Activated CD8-positive, alpha-beta memory T cell treated with anti-CD3 and anti-CD28 coated beads, Interleukin-2, amount 10 ng/mL, durations not matched to agents 7 days and 5 days (primary cell): ENCODE measurements around the gene LRRC17. TPM values are rescaled to one million over a fixed set of nuclear protein-coding genes. Genes with fewer than 3 reads are reported as not detected.
"Not testable (repeated sequence)": the region's sequence is repeated elsewhere in the genome, so short reads cannot be mapped to it uniquely, and the experiment has no call there.

Source experiments
- ATAC-seq: fragments of 150-1000 bp; cut with Tn5 transposase; one replicate; pipeline ENCODE4 v1.10.0; 2021; ENCODE audit warnings: moderate library complexity
- CTCF ChIA-PET: fragments of 350-600 bp; sonication (Branson Sonifier 250); formaldehyde crosslinking; loops from one replicate; lab custom pipeline; 2021; ENCODE audit warnings: antibody characterized with exemption; lab: Charles Lee
- DNase-seq: peaks from one replicate; pipeline ENCODE4 v3.0.0-alpha.2; 2020
- H3K27ac Mint-ChIP-seq: one replicate; pipeline ENCODE4 v1.8.0; 2021; ENCODE audit warnings: mild to moderate bottlenecking, mixed read lengths
- H3K27me3 Mint-ChIP-seq: one replicate; pipeline ENCODE4 v1.8.0; 2021; ENCODE audit warnings: mixed read lengths
- H3K36me3 Mint-ChIP-seq: one replicate; pipeline ENCODE4 v1.8.0; 2021; ENCODE audit warnings: mild to moderate bottlenecking, mixed read lengths
- H3K4me1 Mint-ChIP-seq: one replicate; pipeline ENCODE4 v1.8.0; 2021; ENCODE audit warnings: mixed read lengths
- H3K4me3 Mint-ChIP-seq: one replicate; pipeline ENCODE4 v1.8.0; 2021; ENCODE audit warnings: mild to moderate bottlenecking, moderate library complexity, mixed read lengths
- H3K9me3 Mint-ChIP-seq: one replicate; pipeline ENCODE4 v1.8.0; 2022; ENCODE audit warnings: low read depth, mixed read lengths
- total RNA-seq, 2 experiments: library from RNA; stranded (reverse); gene quantifications; one replicate each; pipeline ENCODE4 v1.2.3, GENCODE V29; 2021

The LRRC17 gene
- total RNA-seq, 2 experiments from 2014 or later: not detected

- Mint-ChIP-seq H3K27me3 (peaks cover 2% of the 10 kb centered on the region), H3K4me1 (no peaks in the 10 kb centered on the region), H3K36me3 (no peaks in the 10 kb centered on the region), H3K27ac (no peak overlapping the region), H3K9me3 (no peaks in the 10 kb centered on the region), H3K4me3 (no peak overlapping the region)
- ATAC-seq (no peak), DNase-seq (no peak)
- CTCF ChIA-PET: no interaction called here
Observed at GRCh38 chr7:102974366-102975236, 61.8 kb downstream of the LRRC17 start.

GRCh38 chr7:102975854-102976253, 63.1 kb downstream of the LRRC17 start:
- Mint-ChIP-seq H3K27me3 (peaks cover 2% of the 10 kb centered on the region), H3K36me3 (no peaks in the 10 kb centered on the region), H3K4me1 (no peaks in the 10 kb centered on the region), H3K27ac (no peak overlapping the region), H3K4me3 (no peak overlapping the region), H3K9me3 (no peaks in the 10 kb centered on the region)
- DNase-seq (no peak), ATAC-seq (no peak)
- CTCF ChIA-PET: no interaction called here

- ATAC-seq (no peak), DNase-seq (no peak)
- no peak overlapping the region for H3K4me3 Mint-ChIP-seq
- H3K27ac Mint-ChIP-seq: no peak overlapping the region
- no peaks in the 10 kb centered on the region for H3K9me3 Mint-ChIP-seq
- CTCF ChIA-PET: no interaction called here
- H3K27me3 Mint-ChIP-seq: peaks cover 2% of the 10 kb centered on the region
- no peaks in the 10 kb centered on the region for H3K4me1 Mint-ChIP-seq
- H3K36me3 Mint-ChIP-seq: no peaks in the 10 kb centered on the region
Observed at GRCh38 chr7:102976493-102976892, 63.7 kb downstream of the LRRC17 start.

GRCh38 chr7:102977586-102977985, 64.8 kb downstream of the LRRC17 start:
- H3K36me3 Mint-ChIP-seq, H3K4me3 Mint-ChIP-seq, H3K4me1 Mint-ChIP-seq, H3K27me3 Mint-ChIP-seq, H3K9me3 Mint-ChIP-seq, H3K27ac Mint-ChIP-seq, DNase-seq, CTCF ChIA-PET, ATAC-seq: not testable (repeated sequence)

GRCh38 chr7:102978284-102978683, 65.5 kb downstream of the LRRC17 start:
- H3K27me3 Mint-ChIP-seq: peaks cover 2% of the 10 kb centered on the region
- no peak for ATAC-seq

GRCh38 chr7:102979670-102980069, 66.9 kb downstream of the LRRC17 start:
- DNase-seq (no peak), ATAC-seq (no peak)
- Mint-ChIP-seq H3K36me3 (no peaks in the 10 kb centered on the region), H3K27ac (no peak overlapping the region), H3K27me3 (peaks cover 2% of the 10 kb centered on the region), H3K4me3 (no peak overlapping the region), H3K9me3 (no peaks in the 10 kb centered on the region), H3K4me1 (no peaks in the 10 kb centered on the region)
- CTCF ChIA-PET: no interaction called here

More at GRCh38 chr7:102978284-102978683, 65.5 kb downstream of the LRRC17 start:
- no peak overlapping the region for H3K4me3 Mint-ChIP-seq
- CTCF ChIA-PET: no interaction called here
- H3K27ac Mint-ChIP-seq: no peak overlapping the region
- no peaks in the 10 kb centered on the region for H3K36me3 Mint-ChIP-seq
- H3K4me1 Mint-ChIP-seq: no peaks in the 10 kb centered on the region
- H3K9me3 Mint-ChIP-seq: no peaks in the 10 kb centered on the region
- DNase-seq: no peak

GRCh38 chr7:102981451-102981850, 68.7 kb downstream of the LRRC17 start:
- Mint-ChIP-seq H3K27ac (no peak overlapping the region), H3K4me3 (no peak overlapping the region), H3K36me3 (no peaks in the 10 kb centered on the region), H3K27me3 (no peaks in the 10 kb centered on the region), H3K4me1 (no peaks in the 10 kb centered on the region), H3K9me3 (no peaks in the 10 kb centered on the region)
- CTCF ChIA-PET: no interaction called here
- ATAC-seq: no peak
- no peak for DNase-seq

GRCh38 chr7:102982235-102982634, 69.4 kb downstream of the LRRC17 start:
- H3K27me3 Mint-ChIP-seq: no peaks in the 10 kb centered on the region
- ATAC-seq (no peak), DNase-seq (no peak)
- no peaks in the 10 kb centered on the region for H3K4me1 Mint-ChIP-seq
- CTCF ChIA-PET: no interaction called here
- H3K9me3 Mint-ChIP-seq: no peaks in the 10 kb centered on the region
- no peak overlapping the region for H3K4me3 Mint-ChIP-seq
- no peak overlapping the region for H3K27ac Mint-ChIP-seq
- no peaks in the 10 kb centered on the region for H3K36me3 Mint-ChIP-seq

- Mint-ChIP-seq H3K36me3 (no peaks in the 10 kb centered on the region), H3K27me3 (no peaks in the 10 kb centered on the region), H3K9me3 (no peaks in the 10 kb centered on the region), H3K4me3 (no peak overlapping the region), H3K4me1 (no peaks in the 10 kb centered on the region), H3K27ac (no peak overlapping the region)
- ATAC-seq (no peak), DNase-seq (no peak)
- CTCF ChIA-PET: no interaction called here
Observed at GRCh38 chr7:102983602-102984001, 70.8 kb downstream of the LRRC17 start.

GRCh38 chr7:102985176-102985783, 72.5 kb downstream of the LRRC17 start:
- Mint-ChIP-seq H3K4me1 (peaks cover 6% of the 10 kb centered on the region), H3K9me3 (no peaks in the 10 kb centered on the region), H3K36me3 (no peaks in the 10 kb centered on the region), H3K4me3 (no peak overlapping the region), H3K27ac (no peak overlapping the region), H3K27me3 (no peaks in the 10 kb centered on the region)
- CTCF ChIA-PET: no interaction called here
- ATAC-seq (no peak), DNase-seq (no peak)

- Mint-ChIP-seq H3K27me3 (no peaks in the 10 kb centered on the region), H3K9me3 (no peaks in the 10 kb centered on the region), H3K4me1 (peaks cover 11% of the 10 kb centered on the region), H3K27ac (no peak overlapping the region), H3K4me3 (no peak overlapping the region), H3K36me3 (no peaks in the 10 kb centered on the region)
- DNase-seq (no peak), ATAC-seq (no peak)
- CTCF ChIA-PET: no interaction called here
Observed at GRCh38 chr7:102988088-102988487, 75.3 kb downstream of the LRRC17 start.

GRCh38 chr7:102988631-102989560, 76.1 kb downstream of the LRRC17 start:
- DNase-seq: no peak
- Mint-ChIP-seq H3K27ac (no peak overlapping the region), H3K9me3 (no peaks in the 10 kb centered on the region), H3K27me3 (no peaks in the 10 kb centered on the region), H3K4me1 (peaks cover 12% of the 10 kb centered on the region), H3K36me3 (no peaks in the 10 kb centered on the region), H3K4me3 (no peak overlapping the region)
- CTCF ChIA-PET: no interaction called here
- ATAC-seq: no peak

- no peak overlapping the region for H3K27ac Mint-ChIP-seq
- H3K9me3 Mint-ChIP-seq: peaks cover 2% of the 10 kb centered on the region
- ATAC-seq (no peak), DNase-seq (no peak)
- peaks cover 12% of the 10 kb centered on the region for H3K4me1 Mint-ChIP-seq
- H3K4me3 Mint-ChIP-seq: no peak overlapping the region
- H3K27me3 Mint-ChIP-seq: no peaks in the 10 kb centered on the region
- CTCF ChIA-PET: no interaction called here
- H3K36me3 Mint-ChIP-seq: no peaks in the 10 kb centered on the region
Observed at GRCh38 chr7:102990642-102991041, 77.8 kb downstream of the LRRC17 start.
